GM21423 (cell line): Measurements from ENCODE around the gene PLA1A.
"Not testable (repeated sequence)": the region's sequence is repeated elsewhere in the genome, so short reads cannot be mapped to it uniquely, and the experiment has no call there.

Experiments used
- ATAC-seq: cut with Tn5 transposase; IDR thresholded peaks from one replicate; pipeline ENCODE4 v1.9.1; 2021; ENCODE audit warnings: mild to moderate bottlenecking, moderate library complexity; ENCODE audit not compliant: unreplicated experiment

Gene PLA1A

DNA sequence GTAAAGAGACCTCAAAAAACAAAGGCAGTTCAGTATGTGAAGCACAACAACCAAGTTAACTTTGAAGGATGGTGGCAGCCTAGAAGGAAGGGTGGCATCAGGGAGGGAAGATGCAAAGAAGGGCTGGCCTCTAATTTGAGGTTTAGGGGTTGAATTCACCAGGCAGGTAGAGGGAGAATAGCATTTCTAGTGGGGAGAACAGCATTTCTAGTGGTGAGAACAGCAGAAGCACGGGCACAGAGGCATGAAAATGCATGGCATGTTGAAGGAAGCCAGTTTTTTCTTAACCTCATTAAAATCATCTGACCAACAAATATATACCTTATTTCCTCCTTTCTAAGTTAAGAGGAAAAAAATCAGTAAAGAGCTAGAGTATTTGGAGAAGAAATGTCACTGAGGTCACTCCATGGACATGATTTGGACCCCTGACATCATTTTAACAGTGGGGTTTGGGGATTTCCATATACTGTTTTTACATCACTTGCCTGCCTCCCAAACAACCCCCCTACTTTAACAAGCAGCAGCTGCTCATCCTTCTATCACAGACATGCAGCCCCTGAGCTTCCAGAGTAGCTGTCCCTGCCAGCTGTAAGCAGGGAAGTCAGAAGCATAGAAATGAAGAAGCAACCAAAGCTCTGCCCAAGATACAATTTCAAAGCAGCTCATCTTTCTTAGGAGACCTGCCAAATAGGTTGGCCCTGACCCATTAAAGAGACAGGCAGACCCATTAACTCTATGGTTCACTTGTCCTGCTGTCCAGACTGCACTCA, 65.1 kb downstream of the PLA1A start:
- ATAC-seq, result no peak

DNA sequence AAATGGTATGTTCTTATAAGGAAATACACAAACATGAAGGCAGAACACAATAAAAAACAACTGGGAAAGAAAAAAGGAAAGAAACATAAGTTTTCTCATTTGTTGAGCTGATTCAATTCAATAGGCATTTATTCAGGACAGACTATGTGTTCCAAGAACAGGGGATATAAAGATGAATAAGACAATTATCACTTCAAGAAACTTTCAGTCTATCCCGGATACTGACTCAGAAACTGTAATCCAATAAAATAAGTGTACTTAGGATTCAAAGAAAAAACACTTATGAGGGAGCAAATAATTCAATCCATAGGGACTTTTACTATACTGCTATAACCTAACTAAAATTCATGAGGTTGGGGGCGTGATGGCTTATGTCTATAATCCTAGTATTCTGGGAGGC, 66.2 kb downstream of the PLA1A start:
- ATAC-seq, result no peak

DNA sequence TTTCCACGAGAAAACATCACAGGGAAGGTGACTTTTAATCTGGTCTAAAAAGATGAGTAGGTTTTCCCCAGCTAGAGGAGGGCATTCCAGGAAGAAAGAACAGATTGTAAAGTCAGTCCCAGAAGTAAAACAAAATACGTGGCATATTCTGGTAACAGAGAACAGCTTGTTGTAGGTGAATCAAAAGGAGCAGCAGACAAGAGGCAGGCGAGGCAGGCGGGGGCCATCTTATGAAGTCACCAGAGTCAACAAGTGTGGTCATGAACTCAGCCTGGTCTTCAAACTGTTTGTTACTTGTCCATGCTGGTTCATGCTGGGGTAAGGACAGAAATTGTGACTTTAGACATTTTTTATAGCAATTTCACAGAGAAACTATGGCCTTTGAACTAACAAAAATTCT, 66.7 kb downstream of the PLA1A start:
- ATAC-seq, result no peak

DNA sequence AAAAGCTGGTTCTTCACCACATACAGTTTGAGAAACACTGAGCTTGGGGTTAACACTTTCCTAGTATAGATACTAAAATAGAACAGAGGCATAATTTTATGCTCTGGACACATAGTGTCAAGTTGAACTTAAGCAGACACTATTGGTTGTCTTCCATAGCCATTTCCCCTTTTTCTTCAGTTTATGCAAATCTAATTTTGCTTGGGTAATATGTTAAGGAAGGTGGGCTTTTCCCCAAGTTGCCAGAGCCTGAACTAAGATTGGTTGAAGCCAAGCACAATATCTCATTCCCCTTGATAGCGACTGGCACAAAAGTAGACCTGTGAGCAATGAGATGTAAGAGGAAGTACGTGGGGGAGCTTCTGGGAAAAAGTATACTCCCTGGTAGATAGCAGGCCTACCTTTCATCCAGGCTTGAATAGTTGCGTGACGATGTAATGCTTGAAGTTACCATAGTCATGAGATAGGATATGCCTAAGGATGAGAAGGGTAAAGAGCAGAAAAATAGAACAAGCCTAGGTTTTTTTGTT, 67.2 kb downstream of the PLA1A start:
- ATAC-seq, result peak; percentile 41

DNA sequence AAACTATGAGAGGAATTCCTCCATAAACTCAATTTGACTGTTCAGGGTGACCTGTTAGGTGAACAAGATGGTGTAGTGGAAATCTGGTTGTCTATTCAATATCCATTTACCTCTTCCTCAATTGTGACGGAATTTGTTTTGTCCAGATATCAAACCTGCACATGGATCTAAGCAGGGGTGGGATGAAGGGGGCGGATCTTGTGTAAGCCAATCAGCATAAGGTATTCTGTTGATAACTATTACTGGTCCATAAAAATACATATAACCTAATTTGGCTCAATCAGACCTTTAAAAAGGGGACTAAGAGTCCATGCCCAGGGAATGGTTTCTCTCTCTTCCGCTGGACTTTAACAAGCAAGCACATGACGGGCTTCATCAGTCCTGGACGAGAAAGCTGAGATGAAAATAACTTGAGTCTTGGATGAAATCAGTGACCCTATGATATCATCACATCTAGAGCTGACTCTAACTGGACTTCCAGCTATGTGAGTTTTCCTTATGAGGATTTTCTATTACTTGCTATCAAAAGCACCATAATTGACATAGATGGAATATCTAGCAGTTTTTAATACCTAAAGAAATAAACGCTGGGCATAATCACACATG, 68.4 kb downstream of the PLA1A start:
- no peak for ATAC-seq

DNA sequence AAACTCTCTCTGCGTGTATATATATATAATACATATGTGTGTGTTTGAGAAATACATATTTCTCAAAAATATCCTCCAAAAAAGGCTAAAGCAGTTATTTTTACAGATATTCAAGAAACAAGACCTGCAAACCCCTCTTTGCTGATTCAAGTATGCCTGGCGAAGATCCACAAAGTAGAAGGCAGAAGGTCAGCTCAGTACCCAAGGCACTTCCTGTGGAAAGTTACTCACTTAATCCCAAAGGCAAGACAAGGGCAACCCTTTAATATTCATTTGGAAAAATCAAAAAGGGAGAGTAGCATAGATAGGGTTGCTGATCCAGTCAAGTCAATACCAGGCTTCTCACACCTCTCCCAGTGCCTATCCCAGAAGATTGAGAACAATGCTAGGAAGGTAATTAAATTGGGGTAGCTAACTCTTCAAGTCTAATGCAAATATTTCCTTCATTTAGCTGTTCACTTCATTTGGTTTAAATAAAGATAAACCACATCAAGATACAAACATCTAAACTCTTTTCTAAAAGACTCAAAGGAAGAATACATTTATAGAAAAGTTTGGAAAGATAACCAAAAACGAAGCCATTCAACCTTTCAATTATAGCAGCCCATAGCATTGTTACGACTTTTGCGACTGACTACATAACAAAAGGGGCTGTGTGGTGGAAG, 72.4 kb downstream of the PLA1A start:
- ATAC-seq, result no peak

DNA sequence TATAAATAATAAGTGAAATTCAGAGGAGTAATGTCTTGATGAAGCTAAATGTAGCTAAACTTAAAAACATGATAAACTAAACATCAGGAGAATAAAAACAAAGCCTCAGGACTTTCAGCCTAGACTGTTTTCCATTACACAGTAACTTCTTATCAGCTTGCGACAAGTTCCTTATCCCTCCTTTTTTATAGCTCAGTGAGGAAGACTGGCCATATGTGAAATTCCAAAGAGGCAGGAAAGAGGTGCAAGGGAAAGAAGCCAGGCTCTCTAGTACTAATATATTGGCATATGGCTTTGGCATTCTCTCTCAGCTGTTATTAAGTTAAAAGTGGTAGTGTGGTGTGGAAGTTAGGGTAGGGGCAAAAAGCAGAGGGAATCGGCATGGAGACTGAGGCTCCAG, 75.1 kb downstream of the PLA1A start:
- ATAC-seq, result no peak

DNA sequence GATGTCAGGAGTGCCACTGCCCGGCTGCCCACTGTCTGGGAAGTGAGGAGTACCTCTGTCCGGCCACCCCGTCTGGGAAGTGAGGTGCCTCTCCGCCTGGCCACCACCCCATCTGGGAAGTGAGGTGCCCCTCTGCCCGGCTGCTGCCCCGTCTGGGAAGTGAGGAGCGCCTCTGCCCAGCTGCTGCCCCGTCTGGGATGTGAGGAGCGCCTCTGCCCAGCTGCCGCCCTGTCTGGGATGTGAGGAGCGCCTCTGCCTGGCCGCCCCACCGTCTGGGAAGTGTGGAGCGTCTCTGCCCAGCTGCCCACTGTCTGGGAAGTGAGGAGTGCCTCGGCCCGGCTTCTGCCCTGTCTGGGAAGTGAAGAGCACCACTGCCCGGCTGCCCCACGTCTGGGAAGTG, 76.2 kb downstream of the PLA1A start:
- no peak for ATAC-seq

DNA sequence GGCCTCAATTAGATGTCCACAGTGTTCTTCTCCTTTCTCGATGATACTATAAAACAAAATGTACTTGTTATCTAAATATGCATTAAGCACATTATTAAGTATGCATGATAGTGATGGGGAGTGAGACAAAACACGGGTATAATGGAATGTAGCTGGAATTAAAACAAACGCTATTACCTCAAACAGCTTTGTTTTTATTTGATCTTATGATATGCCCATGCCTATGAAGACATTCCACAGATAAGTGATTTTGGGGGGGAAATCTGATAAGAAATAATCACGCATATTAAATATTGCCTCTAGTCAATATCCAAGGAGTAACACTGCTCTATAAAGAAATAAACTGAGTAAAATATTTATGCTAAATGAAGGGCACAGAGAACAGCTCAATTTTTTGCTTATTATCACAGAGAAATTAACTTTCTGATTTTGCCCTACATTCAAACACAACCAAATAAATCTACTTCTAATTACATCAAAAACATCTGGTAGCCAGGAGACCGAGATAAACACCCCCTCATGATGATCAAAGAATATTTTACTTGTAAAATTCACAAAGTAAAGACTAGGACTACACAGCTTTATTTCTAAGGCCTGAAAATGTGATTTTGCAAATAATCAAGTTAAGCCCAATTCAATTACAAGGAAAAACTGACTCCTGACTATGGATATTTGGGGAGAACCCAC, 77.6 kb downstream of the PLA1A start:
- ATAC-seq, result no peak

DNA sequence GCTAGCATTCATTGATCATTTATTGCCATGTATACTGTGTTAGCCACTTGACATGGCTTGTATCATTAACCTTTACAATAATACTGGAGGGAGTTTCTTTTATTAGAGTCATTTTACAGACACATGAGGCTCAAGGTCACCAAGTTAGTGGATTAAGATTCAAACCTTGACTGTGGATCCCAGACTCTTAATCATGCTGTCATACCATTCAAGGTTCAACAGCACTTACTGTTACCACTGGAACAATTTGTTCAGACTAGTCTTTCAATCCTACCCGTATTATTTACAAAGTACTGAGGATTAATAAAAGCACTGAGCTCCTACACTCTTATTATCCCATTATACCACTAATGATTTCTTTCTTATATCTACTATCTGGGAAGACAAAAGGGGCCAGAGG, 78.3 kb downstream of the PLA1A start:
- ATAC-seq, result no peak

DNA sequence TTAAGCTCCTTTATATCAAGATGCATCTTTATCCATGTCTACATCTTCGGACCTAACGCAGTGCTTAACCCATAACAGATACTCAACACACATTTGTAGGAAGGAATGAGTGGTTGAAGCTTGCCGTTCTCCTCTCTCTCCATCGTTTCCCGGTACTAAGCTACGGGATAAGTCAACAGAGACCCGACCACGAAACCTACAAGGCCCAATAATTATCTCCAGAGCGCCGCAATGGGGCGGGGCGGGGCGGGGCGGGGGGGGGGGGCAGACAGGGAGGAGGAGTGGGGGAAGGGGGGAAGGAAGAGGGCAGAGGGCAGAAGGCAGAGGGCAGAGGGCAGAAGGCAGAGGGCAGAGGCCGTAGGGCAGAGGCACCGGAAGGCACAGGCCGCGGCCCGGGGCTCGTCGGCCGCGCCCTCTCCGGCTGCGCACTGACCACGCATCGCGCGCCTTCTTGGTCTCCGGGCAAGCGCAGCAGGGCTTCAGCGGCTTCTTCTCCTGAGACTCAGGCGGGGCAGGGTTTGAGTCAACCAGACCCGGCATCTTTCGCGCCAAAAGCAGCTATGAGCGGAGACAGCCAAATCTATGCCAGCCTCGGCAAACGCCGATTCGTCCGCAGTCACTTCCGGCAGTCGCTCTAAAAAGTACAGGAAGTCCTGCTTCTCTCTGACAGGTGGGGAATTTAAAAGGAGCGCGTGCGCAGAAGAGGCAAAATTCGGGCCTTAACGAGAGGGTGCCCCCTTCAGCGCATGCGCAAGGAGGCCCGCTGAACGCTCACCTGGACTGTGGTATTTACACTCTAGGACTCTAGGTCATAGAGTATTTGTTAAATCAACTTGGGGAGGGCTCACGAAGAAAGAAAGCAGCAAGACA, 79.3 kb downstream of the PLA1A start, which contains the start of gene COX17:
COX17 (minus strand) TSS at position 636 of the 870 bp plus-strand sequence; CDS start at position 540, 96 bp downstream.
- ATAC-seq, result peak; percentile 85

DNA sequence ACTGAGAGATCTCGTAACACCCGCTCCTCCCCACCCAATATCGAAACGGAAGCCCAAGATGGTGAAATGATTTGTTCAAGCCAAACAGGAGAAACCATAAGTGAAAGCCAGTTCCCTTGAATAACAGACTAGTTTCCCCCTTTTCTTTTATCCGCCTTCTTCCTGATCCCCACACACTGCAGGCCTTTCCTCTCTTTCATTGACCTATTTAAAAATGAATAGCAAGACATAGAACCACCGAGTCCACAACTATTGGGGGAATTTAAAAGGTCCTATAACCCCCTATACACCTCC, 79.9 kb downstream of the PLA1A start:
- no peak for ATAC-seq

DNA sequence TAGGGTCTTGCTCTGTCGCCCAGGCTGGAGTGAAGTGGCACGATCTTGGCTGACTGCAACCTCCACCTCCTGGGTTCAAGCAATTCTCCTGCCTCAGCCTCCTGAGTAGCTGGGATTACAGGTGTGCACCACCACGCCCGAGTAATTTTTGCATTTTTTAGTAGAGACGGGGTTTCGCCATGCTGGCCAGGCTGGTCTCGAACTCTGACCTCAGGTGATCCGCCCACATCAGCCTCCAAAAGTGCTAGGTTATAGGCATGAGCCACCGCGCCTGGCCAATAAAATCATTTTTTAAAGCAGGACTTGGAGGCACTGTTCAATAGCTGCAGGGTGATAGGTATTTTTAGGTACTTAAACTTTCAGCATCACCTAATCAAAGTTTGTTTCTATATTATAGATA, 80.5 kb downstream of the PLA1A start:
- ATAC-seq, result not testable (repeated sequence)
